Measurements from ENCODE around the gene PRR33.
"Not testable (repeated sequence)": the region's sequence is repeated elsewhere in the genome, so short reads cannot be mapped to it uniquely, and the experiment has no call there.

The PRR33 gene

GRCh38 chr11:1891831-1892115 is at the start of gene PRR33:
TSS of gene PRR33 (minus strand) at chr11:1891895. CDS start at chr11:1890584, 1,311 bp downstream.
- no peak for DNase-seq (ENCODE audit: low spot score)

- not testable (repeated sequence) for DNase-seq (ENCODE audit: low spot score)
Measured at GRCh38 chr11:1939788-1940187, 48.1 kb upstream of the PRR33 start.

- DNase-seq (ENCODE audit: low spot score): no peak
Measured at GRCh38 chr11:1939006-1939625, 47.4 kb upstream of the PRR33 start.

- DNase-seq (ENCODE audit: low spot score): no peak
Measured at GRCh38 chr11:1938343-1939005, 46.8 kb upstream of the PRR33 start.

- DNase-seq (ENCODE audit: low spot score): no peak
Measured at GRCh38 chr11:1937616-1938342, 46.1 kb upstream of the PRR33 start.

- no peak for DNase-seq (ENCODE audit: low spot score)
Measured at GRCh38 chr11:1936781-1937615, 45.3 kb upstream of the PRR33 start.

GRCh38 chr11:1936072-1936780 is 44.5 kb upstream of the PRR33 start:
- DNase-seq (ENCODE audit: low spot score): no peak

GRCh38 chr11:1935156-1936071 is 43.7 kb upstream of the PRR33 start:
- DNase-seq (ENCODE audit: low spot score): no peak

- no peak for DNase-seq (ENCODE audit: low spot score)
Measured at GRCh38 chr11:1934335-1935155, 42.9 kb upstream of the PRR33 start.

GRCh38 chr11:1933416-1934334 is 42.0 kb upstream of the PRR33 start:
- DNase-seq (ENCODE audit: low spot score): no peak

GRCh38 chr11:1932681-1933080 is 41.0 kb upstream of the PRR33 start:
- no peak for DNase-seq (ENCODE audit: low spot score)

GRCh38 chr11:1932105-1932480 is 40.4 kb upstream of the PRR33 start:
- no peak for DNase-seq (ENCODE audit: low spot score)

GRCh38 chr11:1931341-1932104 is 39.8 kb upstream of the PRR33 start:
- DNase-seq (ENCODE audit: low spot score): no peak

- no peak for DNase-seq (ENCODE audit: low spot score)
Measured at GRCh38 chr11:1930462-1930830, 38.8 kb upstream of the PRR33 start.

GRCh38 chr11:1929621-1930461 is 38.1 kb upstream of the PRR33 start:
- no peak for DNase-seq (ENCODE audit: low spot score)

- no peak for DNase-seq (ENCODE audit: low spot score)
Measured at GRCh38 chr11:1928891-1929541, 37.3 kb upstream of the PRR33 start.

GRCh38 chr11:1928470-1928890 is 36.8 kb upstream of the PRR33 start:
- no peak for DNase-seq (ENCODE audit: low spot score)
